HL-60 (cell line): Measurements from ENCODE around the gene ALDH3A1.
A peak's percentile ranks its signal among the peaks of the same experiment; 100 is the strongest.
"Not testable (repeated sequence)": the region's sequence is repeated elsewhere in the genome, so short reads cannot be mapped to it uniquely, and the experiment has no call there.

ENCODE experiments used
- DNase-seq, 2 experiments: peaks; one replicate each; pipeline ENCODE4 v3.0.0-alpha.2; 2010 to 2020; ENCODE audit warnings: low read depth in 1 of 2, low spot score in 1 of 2
- H3K27ac ChIP-seq: fragments of 250-450 bp; sonication (Bioruptor Pico); replicated peaks from 2 replicates; pipeline ENCODE4 v1.5.1; 2020; ENCODE audit warnings: mild to moderate bottlenecking, moderate library complexity
- H3K27me3 ChIP-seq: fragments of 250-450 bp; sonication (Bioruptor Pico); 2 replicates; pipeline ENCODE4 v1.5.1; 2021; ENCODE audit warnings: mild to moderate bottlenecking, moderate library complexity; ENCODE audit not compliant: insufficient read depth, poor library complexity, severe bottlenecking
- H3K4me3 ChIP-seq: replicated peaks from 2 replicates; pipeline ENCODE4 v1.5.1; 2011; ENCODE audit warnings: mild to moderate bottlenecking, control low read depth, low read length; ENCODE audit not compliant: insufficient read depth
- GABPA ChIP-seq: IDR thresholded peaks from 2 replicates; pipeline ENCODE4 v1.6.1; 2012; ENCODE audit warnings: low read depth
- POLR2AphosphoS5 ChIP-seq: IDR thresholded peaks from 2 replicates; pipeline ENCODE4 v1.6.1; 2012; ENCODE audit warnings: low read depth
- SPI1 ChIP-seq: IDR thresholded peaks from 2 replicates; pipeline ENCODE4 v1.6.1; 2012; ENCODE audit warnings: low read depth, mild to moderate bottlenecking, borderline replicate concordance
- TF ChIP-seq, protein P1 (sequence below): IDR thresholded peaks from 2 replicates; pipeline ENCODE4 v1.6.1; 2012; ENCODE audit warnings: low read depth; ENCODE audit not compliant: insufficient replicate concordance
- TF ChIP-seq, protein P2 (sequence below): IDR thresholded peaks from one replicate; pipeline ENCODE4 v1.5.1; 2011; ENCODE audit warnings: low read length, control low read depth, inconsistent platforms; ENCODE audit not compliant: insufficient read depth

The ALDH3A1 gene

GRCh38 chr17:19766016-19766415, 17.9 kb upstream of the ALDH3A1 start:
- H3K27ac ChIP-seq = no peak overlapping the region

GRCh38 chr17:19763991-19764390, 15.9 kb upstream of the ALDH3A1 start:
- H3K4me3 ChIP-seq, H3K27ac ChIP-seq, DNase-seq, H3K27me3 ChIP-seq: not testable (repeated sequence)

More at GRCh38 chr17:19766016-19766415, 17.9 kb upstream of the ALDH3A1 start:
- Histone ChIP-seq H3K27me3 (no peaks in the 10 kb centered on the region), H3K4me3 (no peak overlapping the region)
- TF ChIP-seq GABPA (no peak), SPI1 (no peak), POLR2AphosphoS5 (no peak)
- TF ChIP-seq, protein P1, sequence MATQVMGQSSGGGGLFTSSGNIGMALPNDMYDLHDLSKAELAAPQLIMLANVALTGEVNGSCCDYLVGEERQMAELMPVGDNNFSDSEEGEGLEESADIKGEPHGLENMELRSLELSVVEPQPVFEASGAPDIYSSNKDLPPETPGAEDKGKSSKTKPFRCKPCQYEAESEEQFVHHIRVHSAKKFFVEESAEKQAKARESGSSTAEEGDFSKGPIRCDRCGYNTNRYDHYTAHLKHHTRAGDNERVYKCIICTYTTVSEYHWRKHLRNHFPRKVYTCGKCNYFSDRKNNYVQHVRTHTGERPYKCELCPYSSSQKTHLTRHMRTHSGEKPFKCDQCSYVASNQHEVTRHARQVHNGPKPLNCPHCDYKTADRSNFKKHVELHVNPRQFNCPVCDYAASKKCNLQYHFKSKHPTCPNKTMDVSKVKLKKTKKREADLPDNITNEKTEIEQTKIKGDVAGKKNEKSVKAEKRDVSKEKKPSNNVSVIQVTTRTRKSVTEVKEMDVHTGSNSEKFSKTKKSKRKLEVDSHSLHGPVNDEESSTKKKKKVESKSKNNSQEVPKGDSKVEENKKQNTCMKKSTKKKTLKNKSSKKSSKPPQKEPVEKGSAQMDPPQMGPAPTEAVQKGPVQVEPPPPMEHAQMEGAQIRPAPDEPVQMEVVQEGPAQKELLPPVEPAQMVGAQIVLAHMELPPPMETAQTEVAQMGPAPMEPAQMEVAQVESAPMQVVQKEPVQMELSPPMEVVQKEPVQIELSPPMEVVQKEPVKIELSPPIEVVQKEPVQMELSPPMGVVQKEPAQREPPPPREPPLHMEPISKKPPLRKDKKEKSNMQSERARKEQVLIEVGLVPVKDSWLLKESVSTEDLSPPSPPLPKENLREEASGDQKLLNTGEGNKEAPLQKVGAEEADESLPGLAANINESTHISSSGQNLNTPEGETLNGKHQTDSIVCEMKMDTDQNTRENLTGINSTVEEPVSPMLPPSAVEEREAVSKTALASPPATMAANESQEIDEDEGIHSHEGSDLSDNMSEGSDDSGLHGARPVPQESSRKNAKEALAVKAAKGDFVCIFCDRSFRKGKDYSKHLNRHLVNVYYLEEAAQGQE = no peak
- TF ChIP-seq, protein P2, sequence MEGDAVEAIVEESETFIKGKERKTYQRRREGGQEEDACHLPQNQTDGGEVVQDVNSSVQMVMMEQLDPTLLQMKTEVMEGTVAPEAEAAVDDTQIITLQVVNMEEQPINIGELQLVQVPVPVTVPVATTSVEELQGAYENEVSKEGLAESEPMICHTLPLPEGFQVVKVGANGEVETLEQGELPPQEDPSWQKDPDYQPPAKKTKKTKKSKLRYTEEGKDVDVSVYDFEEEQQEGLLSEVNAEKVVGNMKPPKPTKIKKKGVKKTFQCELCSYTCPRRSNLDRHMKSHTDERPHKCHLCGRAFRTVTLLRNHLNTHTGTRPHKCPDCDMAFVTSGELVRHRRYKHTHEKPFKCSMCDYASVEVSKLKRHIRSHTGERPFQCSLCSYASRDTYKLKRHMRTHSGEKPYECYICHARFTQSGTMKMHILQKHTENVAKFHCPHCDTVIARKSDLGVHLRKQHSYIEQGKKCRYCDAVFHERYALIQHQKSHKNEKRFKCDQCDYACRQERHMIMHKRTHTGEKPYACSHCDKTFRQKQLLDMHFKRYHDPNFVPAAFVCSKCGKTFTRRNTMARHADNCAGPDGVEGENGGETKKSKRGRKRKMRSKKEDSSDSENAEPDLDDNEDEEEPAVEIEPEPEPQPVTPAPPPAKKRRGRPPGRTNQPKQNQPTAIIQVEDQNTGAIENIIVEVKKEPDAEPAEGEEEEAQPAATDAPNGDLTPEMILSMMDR = no peak
- no peak for DNase-seq

- DNase-seq = no peak
- Histone ChIP-seq H3K27me3 (no peaks in the 10 kb centered on the region), H3K4me3 (no peak overlapping the region), H3K27ac (no peak overlapping the region)
- TF ChIP-seq POLR2AphosphoS5 = no peak
- no peak for TF ChIP-seq SPI1
- TF ChIP-seq GABPA = no peak
- TF ChIP-seq, protein P2 = no peak
- TF ChIP-seq, protein P1 = no peak
These were observed 15.3 kb upstream of the ALDH3A1 start for GRCh38 chr17:19763416-19763815.

DNA sequence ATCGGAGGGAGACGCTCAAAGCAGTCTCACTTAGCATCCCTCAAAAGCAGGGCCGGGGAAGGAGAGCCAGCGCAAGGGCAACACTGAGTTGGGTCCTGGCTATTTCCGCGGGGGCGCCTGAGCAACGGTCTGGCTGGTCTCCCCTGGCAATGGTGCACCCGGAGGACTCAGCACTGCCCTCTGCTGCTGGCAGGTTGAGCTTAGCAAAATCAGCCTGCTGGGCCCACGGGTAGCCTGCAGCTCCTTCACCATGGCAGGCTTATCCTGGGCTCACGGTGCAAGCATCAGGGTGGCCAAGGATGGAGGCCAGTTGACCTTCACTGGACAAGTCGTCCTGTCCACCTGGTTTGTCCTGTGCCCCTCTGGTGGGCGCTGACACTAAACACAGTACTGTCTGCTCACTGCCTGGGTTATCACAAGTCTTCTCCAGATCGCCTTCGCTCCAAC, 14.4 kb upstream of the ALDH3A1 start:
- Histone ChIP-seq H3K27ac (no peak overlapping the region), H3K27me3 (no peaks in the 10 kb centered on the region), H3K4me3 (no peak overlapping the region)
- TF ChIP-seq, protein P1 = no peak
- TF ChIP-seq SPI1 (no peak), POLR2AphosphoS5 (no peak), GABPA (no peak)
- TF ChIP-seq, protein P2 = no peak
- DNase-seq = peak in 1 of 2 experiments; percentile 26
